HG02840 (cell line): ENCODE data around the gene ZC3H8.
"Not testable (repeated sequence)": the region's sequence is repeated elsewhere in the genome, so short reads cannot be mapped to it uniquely, and the experiment has no call there.

ENCODE experiments used
- ATAC-seq: cut with Tn5 transposase; IDR thresholded peaks from one replicate; pipeline ENCODE4 v1.9.1; 2021; ENCODE audit warnings: mild to moderate bottlenecking, moderate library complexity, moderate number of reproducible peaks; ENCODE audit not compliant: unreplicated experiment, low FRiP score

ZC3H8 gene

GRCh38 chr2:112260295-112260625 is 5.4 kb upstream of the ZC3H8 start:
- no peak for ATAC-seq

- ATAC-seq: no peak
Observed at GRCh38 chr2:112259509-112260294, 4.9 kb upstream of the ZC3H8 start.

- no peak for ATAC-seq
Observed at GRCh38 chr2:112257575-112257974, 2.7 kb upstream of the ZC3H8 start.

- ATAC-seq: no peak
Observed at GRCh38 chr2:112256654-112257053, 1.8 kb upstream of the ZC3H8 start.

GRCh38 chr2:112255875-112256274 is 1.0 kb upstream of the ZC3H8 start:
- ATAC-seq: no peak

GRCh38 chr2:112253261-112253815 is 1.5 kb downstream of the ZC3H8 start:
- no peak for ATAC-seq

GRCh38 chr2:112251271-112251670 is 3.6 kb downstream of the ZC3H8 start:
- no peak for ATAC-seq

GRCh38 chr2:112244854-112245253 is 10.0 kb downstream of the ZC3H8 start:
- no peak for ATAC-seq

- ATAC-seq: no peak
Observed at GRCh38 chr2:112243233-112243632, 11.6 kb downstream of the ZC3H8 start.

GRCh38 chr2:112242384-112242783 is 12.5 kb downstream of the ZC3H8 start:
- ATAC-seq: no peak

GRCh38 chr2:112239862-112240261 is 15.0 kb downstream of the ZC3H8 start:
- ATAC-seq: no peak

GRCh38 chr2:112230371-112230770 is 24.5 kb downstream of the ZC3H8 start:
- ATAC-seq: no peak

- no peak for ATAC-seq
Observed at GRCh38 chr2:112229348-112229747, 25.5 kb downstream of the ZC3H8 start.

- no peak for ATAC-seq
Observed at GRCh38 chr2:112220831-112221230, 34.0 kb downstream of the ZC3H8 start.

- ATAC-seq: no peak
Observed at GRCh38 chr2:112220186-112220585, 34.7 kb downstream of the ZC3H8 start.

- no peak for ATAC-seq
Observed at GRCh38 chr2:112217854-112218253, 37.0 kb downstream of the ZC3H8 start.

GRCh38 chr2:112216167-112216566 is 38.7 kb downstream of the ZC3H8 start:
- no peak for ATAC-seq

- not testable (repeated sequence) for ATAC-seq
Observed at GRCh38 chr2:112207905-112208304, 46.9 kb downstream of the ZC3H8 start.

- ATAC-seq: no peak
Observed at GRCh38 chr2:112204411-112204810, 50.4 kb downstream of the ZC3H8 start.

- ATAC-seq: no peak
Observed at GRCh38 chr2:112201696-112202430, 53.0 kb downstream of the ZC3H8 start.

- no peak for ATAC-seq
Observed at GRCh38 chr2:112199188-112199587, 55.7 kb downstream of the ZC3H8 start.

GRCh38 chr2:112198780-112199179 is 56.1 kb downstream of the ZC3H8 start:
- no peak for ATAC-seq
